MG63 (cell line): ENCODE measurements around the gene CCDC32. TPM values are rescaled to one million over a fixed set of nuclear protein-coding genes. Genes with fewer than 3 reads are reported as not detected.

Experiments
- total RNA-seq: library from RNA; depleted of rRNA; stranded (reverse); fragments of >200 nt; shearing (Covaris generic); gene quantifications from 2 replicates; pipeline ENCODE4 v1.2.3, GENCODE V29; 2014; ENCODE audit warnings: low replicate concordance; rRNA removed

The CCDC32 gene
- total RNA-seq, 1 experiment from 2014 or later, result 9.3 TPM

Other genes starting within 250 kb of the CCDC32 start
- 8.9 and 9.6 TPM in 2 replicates for gene INAFM2, start 241.3 kb downstream of the CCDC32 start, total RNA-seq
- gene CCDC9B, start 224.1 kb downstream of the CCDC32 start, total RNA-seq, result 4.0 and 8.2 TPM in 2 replicates
- gene PHGR1, start 214.0 kb downstream of the CCDC32 start, total RNA-seq, result not detected in 2 replicates
- gene DISP2, start 206.8 kb downstream of the CCDC32 start, total RNA-seq, result 0.37 and 0.43 TPM in 2 replicates
- 72.1 and 101 TPM in 2 replicates for gene KNSTRN, start 182.3 kb downstream of the CCDC32 start, total RNA-seq
- 25.6 and 43.7 TPM in 2 replicates for gene IVD, start 159.2 kb downstream of the CCDC32 start, total RNA-seq
- gene BAHD1, start 124.1 kb downstream of the CCDC32 start, total RNA-seq, result 5.9 and 8.2 TPM in 2 replicates
- 12.4 and 12.5 TPM in 2 replicates for gene CHST14, start 94.1 kb downstream of the CCDC32 start, total RNA-seq
- 11.9 and 12.6 TPM in 2 replicates for gene RPUSD2, start 4.3 kb upstream of the CCDC32 start, total RNA-seq
- 16.1 and 1,870 TPM in 2 replicates for gene KNL1, start 29.2 kb upstream of the CCDC32 start, total RNA-seq
- 14.5 and 16.9 TPM in 2 replicates for gene RAD51, start 130.1 kb upstream of the CCDC32 start, total RNA-seq
- 43.1 and 53.4 TPM in 2 replicates for gene RMDN3, start 190.2 kb upstream of the CCDC32 start, total RNA-seq
- 3.5 and 4.4 TPM in 2 replicates for gene GCHFR, start 199.0 kb upstream of the CCDC32 start, total RNA-seq
- not detected in 2 replicates for gene C15orf62, start 204.9 kb upstream of the CCDC32 start, total RNA-seq
- 6.4 and 27.8 TPM in 2 replicates for gene ZFYVE19, start 242.0 kb upstream of the CCDC32 start, total RNA-seq
- gene DNAJC17, start 242.4 kb upstream of the CCDC32 start, total RNA-seq, result 44.9 and 75.8 TPM in 2 replicates